GM12874 (cell line): ENCODE results near the gene CNPY2.

Source experiments
- CTCF ChIP-seq: IDR thresholded peaks from 2 replicates; pipeline ENCODE4 v1.5.1; 2011; ENCODE audit warnings: low read depth, mild to moderate bottlenecking, control low read depth, low read length, moderate library complexity; ENCODE audit not compliant: insufficient read depth

Gene CNPY2

GRCh38 chr12:56336361-56337167, 20.8 kb upstream of the CNPY2 start:
- no peak for TF ChIP-seq CTCF

GRCh38 chr12:56334490-56334793, 18.7 kb upstream of the CNPY2 start:
- no peak for TF ChIP-seq CTCF

- TF ChIP-seq CTCF = peak; percentile 51
These were observed 18.1 kb upstream of the CNPY2 start, which contains the start of gene PAN2 for GRCh38 chr12:56333679-56334489. Gene PAN2 (minus strand): TSS chr12:56334000. CDS start chr12:56333094, 906 bp downstream.

GRCh38 chr12:56333197-56333678, 17.4 kb upstream of the CNPY2 start:
- TF ChIP-seq CTCF = no peak

GRCh38 chr12:56332512-56333196, 16.9 kb upstream of the CNPY2 start:
- TF ChIP-seq CTCF = no peak

GRCh38 chr12:56330936-56331490, 15.2 kb upstream of the CNPY2 start:
- TF ChIP-seq CTCF = no peak

GRCh38 chr12:56326533-56326932, 10.7 kb upstream of the CNPY2 start:
- TF ChIP-seq CTCF = no peak
